Osteoblast (primary cell): ENCODE measurements around the gene RIC3. TPM values are rescaled to one million over a fixed set of nuclear protein-coding genes. Genes with fewer than 3 reads are reported as not detected.

Experiments used
- DNase-seq: peaks from one replicate; pipeline ENCODE4 v3.0.0; 2011; ENCODE audit warnings: low spot score, mixed read lengths; ENCODE audit not compliant: insufficient read length; ENCODE audit errors: missing footprints
- H2AFZ ChIP-seq: 2 replicates; pipeline ENCODE4 v1.6.0; 2011; ENCODE audit warnings: mild to moderate bottlenecking, low read length
- H3K27ac ChIP-seq: 2 replicates; pipeline ENCODE4 v1.5.1; 2011; ENCODE audit warnings: mild to moderate bottlenecking, low read depth, low read length, moderate library complexity
- H3K27me3 ChIP-seq: 2 replicates; pipeline ENCODE4 v1.6.0; 2012; ENCODE audit warnings: mild to moderate bottlenecking, control low read depth, inconsistent platforms, low read length, moderate library complexity; ENCODE audit not compliant: insufficient read depth
- H3K36me3 ChIP-seq: 2 replicates; pipeline ENCODE4 v1.5.1; 2011; ENCODE audit warnings: mild to moderate bottlenecking, low read length, control low read depth, moderate library complexity; ENCODE audit not compliant: insufficient read depth
- H3K4me1 ChIP-seq: 2 replicates; pipeline ENCODE4 v1.5.1; 2011; ENCODE audit warnings: mild to moderate bottlenecking, low read length, control low read depth, moderate library complexity; ENCODE audit not compliant: insufficient read depth
- H3K4me2 ChIP-seq: 2 replicates; pipeline ENCODE4 v1.6.0; 2011; ENCODE audit warnings: mild to moderate bottlenecking, low read length; ENCODE audit not compliant: insufficient read depth
- H3K4me3 ChIP-seq: fragments of 200-600 bp; sonication (generic); 3 replicates; pipeline ENCODE4 v1.5.1; 2012; ENCODE audit warnings: mild to moderate bottlenecking, low read length, inconsistent platforms; ENCODE audit not compliant: insufficient read depth
- H3K79me2 ChIP-seq: 2 replicates; pipeline ENCODE4 v1.6.0; 2012; ENCODE audit warnings: mild to moderate bottlenecking, low read length, control low read depth, inconsistent platforms; ENCODE audit not compliant: insufficient read depth
- H3K9me3 ChIP-seq: 2 replicates; pipeline ENCODE4 v1.5.1; 2011; ENCODE audit warnings: low read depth, low read length, control low read depth
- H4K20me1 ChIP-seq: 2 replicates; pipeline ENCODE4 v1.6.0; 2012; ENCODE audit warnings: mild to moderate bottlenecking, low read length, control low read depth; ENCODE audit not compliant: insufficient read depth
- total RNA-seq: library from RNA; depleted of rRNA; stranded (reverse); fragments of >200 nt; gene quantifications from 2 replicates; pipeline ENCODE4 v1.2.3, GENCODE V29; 2012
- TF ChIP-seq, protein P1 (sequence below): IDR thresholded peaks from 2 replicates; pipeline ENCODE4 v1.5.1; 2011; ENCODE audit warnings: mild to moderate bottlenecking, low read depth, low read length, moderate library complexity; ENCODE audit errors: extremely low read depth

The RIC3 gene
- total RNA-seq, 1 donor: not detected

DNA sequence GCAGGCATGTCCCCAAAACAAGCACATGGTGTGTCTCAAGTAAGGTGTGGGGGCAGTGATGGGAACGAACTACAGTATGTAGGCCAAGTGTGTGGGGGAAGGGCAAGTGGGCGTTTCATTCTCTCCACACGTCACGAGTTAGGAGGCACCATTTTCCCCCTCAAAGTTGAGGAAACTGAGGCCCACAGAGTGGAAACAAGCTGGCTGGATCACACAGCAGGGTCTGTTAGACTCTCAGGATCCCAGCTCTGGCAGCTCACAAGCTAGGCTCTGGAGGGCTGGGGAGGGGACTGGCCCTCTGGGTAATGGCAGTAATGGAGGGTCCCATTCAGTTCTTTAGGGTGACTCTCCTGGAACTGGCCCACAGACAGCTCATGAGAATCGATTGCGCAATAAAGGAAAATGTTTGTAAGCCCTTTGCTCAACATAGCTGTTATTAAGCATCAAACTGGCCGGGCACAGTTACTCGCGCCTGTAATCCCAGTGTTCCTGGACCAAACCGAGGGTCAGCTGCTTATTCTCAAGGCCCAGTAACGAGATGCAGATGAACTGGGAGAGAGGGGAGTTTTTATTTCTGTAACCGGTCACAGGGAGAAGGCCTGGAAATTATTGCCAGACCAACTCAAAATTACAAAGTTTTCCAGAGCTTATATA is 111.9 kb downstream of the RIC3 start:
- TF ChIP-seq, protein P1, sequence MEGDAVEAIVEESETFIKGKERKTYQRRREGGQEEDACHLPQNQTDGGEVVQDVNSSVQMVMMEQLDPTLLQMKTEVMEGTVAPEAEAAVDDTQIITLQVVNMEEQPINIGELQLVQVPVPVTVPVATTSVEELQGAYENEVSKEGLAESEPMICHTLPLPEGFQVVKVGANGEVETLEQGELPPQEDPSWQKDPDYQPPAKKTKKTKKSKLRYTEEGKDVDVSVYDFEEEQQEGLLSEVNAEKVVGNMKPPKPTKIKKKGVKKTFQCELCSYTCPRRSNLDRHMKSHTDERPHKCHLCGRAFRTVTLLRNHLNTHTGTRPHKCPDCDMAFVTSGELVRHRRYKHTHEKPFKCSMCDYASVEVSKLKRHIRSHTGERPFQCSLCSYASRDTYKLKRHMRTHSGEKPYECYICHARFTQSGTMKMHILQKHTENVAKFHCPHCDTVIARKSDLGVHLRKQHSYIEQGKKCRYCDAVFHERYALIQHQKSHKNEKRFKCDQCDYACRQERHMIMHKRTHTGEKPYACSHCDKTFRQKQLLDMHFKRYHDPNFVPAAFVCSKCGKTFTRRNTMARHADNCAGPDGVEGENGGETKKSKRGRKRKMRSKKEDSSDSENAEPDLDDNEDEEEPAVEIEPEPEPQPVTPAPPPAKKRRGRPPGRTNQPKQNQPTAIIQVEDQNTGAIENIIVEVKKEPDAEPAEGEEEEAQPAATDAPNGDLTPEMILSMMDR: no peak
- Histone ChIP-seq H3K27ac (peak overlapping the region; percentile 64), H2AFZ (peak overlapping the region; percentile 62), H3K4me3 (no peak overlapping the region), H3K36me3 (no peaks in the 10 kb centered on the region), H3K27me3 (no peaks in the 10 kb centered on the region), H4K20me1 (peaks cover 4% of the 10 kb centered on the region), H3K4me1 (peaks cover 27% of the 10 kb centered on the region), H3K79me2 (no peaks in the 10 kb centered on the region), H3K9me3 (no peaks in the 10 kb centered on the region), H3K4me2 (peak overlapping the region; percentile 30)
- DNase-seq: peak; percentile 63

Other genes with a start within 250 kb of the RIC3 start
- gene OR10A6, start 237.8 kb downstream of the RIC3 start, total RNA-seq: under 0.01 and 0.29 TPM in 2 replicates
- under 0.01 TPM in 2 replicates for gene OR10A3, start 227.3 kb downstream of the RIC3 start, total RNA-seq
- 10.0 and 14.1 TPM in 2 replicates for gene NLRP10, start 203.6 kb downstream of the RIC3 start, total RNA-seq
- gene EIF3F, start 181.7 kb downstream of the RIC3 start, total RNA-seq: 280 and 286 TPM in 2 replicates
- gene TUB, start 87.8 kb downstream of the RIC3 start, total RNA-seq: 19.2 and 23.5 TPM in 2 replicates
- gene LMO1, start 94.9 kb upstream of the RIC3 start, total RNA-seq: not detected in 2 replicates